Measurements from ENCODE around the gene PXMP4.

The PXMP4 gene

GRCh38 chr20:33731693-33732165, 11.6 kb upstream of the PXMP4 start, which contains the start of gene ZNF341:
Gene ZNF341, plus strand, starts transcription at chr20:33731996. Its CDS starts 26 bp downstream, at chr20:33732022.
- peak; percentile 91 for DNase-seq

- DNase-seq: no peak
Measured at GRCh38 chr20:33730946-33731692, 11.0 kb upstream of the PXMP4 start.

- no peak for DNase-seq
Measured at GRCh38 chr20:33729101-33729500, 9.0 kb upstream of the PXMP4 start.

- no peak for DNase-seq
Measured at GRCh38 chr20:33728463-33728862, 8.4 kb upstream of the PXMP4 start.

- no peak for DNase-seq
Measured at GRCh38 chr20:33727806-33728205, 7.7 kb upstream of the PXMP4 start.

DNA sequence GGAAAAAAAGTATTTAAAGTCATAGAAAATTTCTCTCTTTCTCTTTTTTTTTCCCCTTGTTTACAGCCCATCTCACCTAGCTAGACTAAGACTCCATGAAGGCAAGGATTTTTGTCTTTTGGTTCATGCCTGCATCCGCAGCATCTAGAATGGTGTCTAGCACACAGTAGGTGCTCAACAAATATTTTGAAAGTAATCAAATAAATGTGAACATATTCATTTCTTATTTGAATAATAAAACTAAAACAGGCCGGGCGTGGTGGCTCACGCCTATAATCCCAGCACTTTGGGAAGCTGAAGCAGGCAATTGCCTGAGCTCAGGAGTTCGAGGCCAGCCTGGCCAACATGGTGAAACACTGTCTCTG, 7.0 kb upstream of the PXMP4 start:
- no peak for DNase-seq

DNA sequence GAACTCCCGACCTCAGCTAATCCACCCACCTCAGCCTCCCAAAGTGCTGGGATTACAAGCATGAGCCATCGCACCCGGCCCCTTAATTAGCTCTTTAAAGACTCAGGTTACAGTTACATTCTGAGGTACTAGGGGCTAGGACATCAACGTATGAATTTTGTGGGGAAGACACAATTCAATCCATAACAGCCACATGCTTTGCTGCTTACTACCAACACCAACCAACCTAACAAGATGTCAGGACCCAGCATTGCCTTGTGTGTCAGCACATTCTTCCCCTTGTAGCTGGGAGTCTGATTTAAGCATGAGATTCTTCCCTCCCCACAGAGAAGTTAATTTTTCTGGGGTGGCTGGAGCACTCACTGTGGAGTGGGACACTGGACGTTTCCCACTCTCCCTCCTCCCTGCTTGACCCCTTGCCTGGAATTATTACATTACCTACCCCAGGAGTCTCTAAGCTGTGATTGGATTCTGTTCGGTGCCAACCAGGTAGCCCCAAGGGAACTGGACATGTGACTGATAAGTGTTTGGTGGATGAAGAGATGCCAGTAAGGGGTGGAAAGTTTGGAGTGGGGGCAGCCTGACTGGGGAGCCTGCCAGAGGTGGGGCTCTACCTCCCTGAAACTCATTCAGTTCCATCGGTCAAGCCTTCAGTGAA, 5.6 kb upstream of the PXMP4 start:
- DNase-seq: no peak

GRCh38 chr20:33724439-33725094, 4.5 kb upstream of the PXMP4 start:
- no peak for DNase-seq

DNA sequence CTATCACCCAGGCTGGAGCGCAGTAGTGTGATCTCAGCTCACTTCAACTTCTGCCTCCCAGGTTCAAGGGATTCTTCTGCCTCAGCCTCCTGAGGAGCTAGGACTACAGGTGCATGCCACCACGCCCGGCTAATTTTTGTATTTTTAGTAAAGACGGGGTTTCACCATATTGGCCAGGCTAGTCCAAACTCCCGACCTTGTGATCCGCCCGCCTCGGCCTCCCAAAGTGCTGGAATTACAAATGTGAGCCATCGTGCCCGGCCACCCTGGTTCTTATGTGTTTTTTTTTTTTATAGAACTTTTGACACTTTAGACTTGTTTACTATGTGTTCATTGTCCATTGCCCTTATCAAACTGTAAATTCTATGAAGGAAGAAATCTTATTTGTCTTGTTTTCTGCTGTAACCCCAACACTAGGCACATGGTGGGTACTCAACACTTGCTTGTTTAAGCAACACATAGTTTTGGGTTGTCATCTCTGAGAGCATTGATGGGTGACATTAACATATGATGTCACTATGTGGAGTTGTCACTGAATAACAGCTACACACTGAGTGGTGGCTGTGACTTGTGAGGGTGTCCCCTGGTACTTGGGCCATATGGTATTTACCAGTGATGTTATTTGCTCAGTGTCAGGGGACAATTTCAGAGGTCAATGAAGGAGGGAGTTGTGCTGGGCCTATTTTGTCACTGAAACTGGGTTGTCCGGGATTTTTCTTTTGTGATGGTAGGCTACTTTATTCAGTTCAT, 1.5 kb upstream of the PXMP4 start:
- DNase-seq: no peak

- DNase-seq: no peak
Measured at GRCh38 chr20:33719277-33719988, 677 bp downstream of the PXMP4 start.

GRCh38 chr20:33716498-33716897, 3.6 kb downstream of the PXMP4 start:
- DNase-seq: no peak

- no peak for DNase-seq
Measured at GRCh38 chr20:33713865-33714367, 6.2 kb downstream of the PXMP4 start.

- no peak for DNase-seq
Measured at GRCh38 chr20:33711446-33711738, 8.7 kb downstream of the PXMP4 start.

- DNase-seq: no peak
Measured at GRCh38 chr20:33710681-33711445, 9.2 kb downstream of the PXMP4 start.

GRCh38 chr20:33709905-33710541, 10.1 kb downstream of the PXMP4 start:
- no peak for DNase-seq

DNA sequence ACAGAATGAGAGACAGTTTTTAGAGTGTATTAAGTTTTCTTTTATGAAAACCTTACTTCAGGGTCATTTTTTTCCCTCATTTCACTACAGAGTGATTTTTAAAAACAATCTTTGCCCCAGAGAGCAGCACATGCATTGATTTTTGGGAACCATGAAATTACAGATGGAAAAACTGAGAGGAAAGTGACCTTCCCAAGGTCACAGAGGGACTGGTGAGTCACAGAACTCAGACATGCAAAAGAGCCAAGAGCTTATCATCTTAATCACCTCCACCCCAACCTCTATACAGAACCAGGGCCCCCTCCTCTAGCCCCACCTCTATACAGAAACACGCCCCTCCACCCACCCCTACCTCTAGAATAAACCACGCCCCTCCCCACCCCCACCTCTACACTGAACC, 10.7 kb downstream of the PXMP4 start:
- DNase-seq: no peak

DNA sequence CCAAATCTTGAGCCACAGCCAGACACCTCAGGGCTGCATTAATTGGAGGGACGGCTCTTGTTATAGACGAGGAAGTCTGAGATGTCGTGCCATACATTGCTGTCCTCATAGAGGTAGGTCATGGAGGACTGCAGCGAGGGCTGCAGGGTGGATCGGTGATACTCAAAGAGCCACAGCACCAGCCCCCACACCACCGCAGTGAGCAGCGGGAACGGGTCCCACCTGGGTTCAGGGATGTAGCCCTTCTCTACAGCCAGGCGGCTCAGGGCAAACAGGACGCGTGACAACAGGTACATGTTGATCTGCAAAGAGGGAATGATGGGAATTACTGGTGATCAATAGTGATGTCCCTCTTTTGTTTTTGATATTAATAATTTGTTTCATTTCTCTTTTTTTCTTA, 12.4 kb downstream of the PXMP4 start:
- DNase-seq: no peak

- no peak for DNase-seq
Measured at GRCh38 chr20:33704197-33704924, 15.7 kb downstream of the PXMP4 start.

- DNase-seq: no peak
Measured at GRCh38 chr20:33703498-33704137, 16.5 kb downstream of the PXMP4 start.

- no peak for DNase-seq
Measured at GRCh38 chr20:33702861-33703260, 17.2 kb downstream of the PXMP4 start.

Measured in activated CD4-positive, alpha-beta T cell treated with anti-CD3 and anti-CD28 coated beads, Interleukin-2, amount 50 U/mL, for 16 hours (primary cell).